Bronchus fibroblast of lung (primary cell): ENCODE measurements around the gene SUN3. TPM values are rescaled to one million over a fixed set of nuclear protein-coding genes. Genes with fewer than 3 reads are reported as not detected.

ENCODE experiments used
- total RNA-seq: library from RNA; depleted of rRNA; stranded (reverse); fragments of >200 nt; gene quantifications from 2 replicates; pipeline ENCODE4 v1.2.3, GENCODE V29; 2015

The SUN3 gene, protein sequence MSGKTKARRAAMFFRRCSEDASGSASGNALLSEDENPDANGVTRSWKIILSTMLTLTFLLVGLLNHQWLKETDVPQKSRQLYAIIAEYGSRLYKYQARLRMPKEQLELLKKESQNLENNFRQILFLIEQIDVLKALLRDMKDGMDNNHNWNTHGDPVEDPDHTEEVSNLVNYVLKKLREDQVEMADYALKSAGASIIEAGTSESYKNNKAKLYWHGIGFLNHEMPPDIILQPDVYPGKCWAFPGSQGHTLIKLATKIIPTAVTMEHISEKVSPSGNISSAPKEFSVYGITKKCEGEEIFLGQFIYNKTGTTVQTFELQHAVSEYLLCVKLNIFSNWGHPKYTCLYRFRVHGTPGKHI
- not detected in 2 replicates for total RNA-seq

DNA sequence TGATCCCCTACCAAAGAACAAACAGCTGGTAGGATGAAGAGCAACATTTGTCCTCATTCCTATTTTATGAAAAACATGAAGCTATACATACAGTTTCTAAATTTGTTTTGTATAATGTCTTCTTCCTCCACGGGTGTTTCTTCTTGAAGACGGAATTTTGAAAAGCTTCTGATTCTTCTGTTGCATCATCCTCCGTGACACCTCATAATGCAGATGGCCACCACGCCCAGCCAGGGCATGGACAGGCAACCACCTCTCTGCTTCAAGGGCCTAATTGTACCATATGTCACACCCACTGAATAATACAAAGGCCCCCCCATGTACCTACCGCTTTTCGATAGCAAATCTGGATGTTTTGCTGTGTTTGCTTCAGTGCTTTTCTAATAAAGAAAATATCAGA, at the start of gene SUN3:
TSS of gene SUN3 (minus strand) at position 170 of the 400 bp plus-strand sequence. CDS start at position 1, 169 bp downstream.

DNA sequence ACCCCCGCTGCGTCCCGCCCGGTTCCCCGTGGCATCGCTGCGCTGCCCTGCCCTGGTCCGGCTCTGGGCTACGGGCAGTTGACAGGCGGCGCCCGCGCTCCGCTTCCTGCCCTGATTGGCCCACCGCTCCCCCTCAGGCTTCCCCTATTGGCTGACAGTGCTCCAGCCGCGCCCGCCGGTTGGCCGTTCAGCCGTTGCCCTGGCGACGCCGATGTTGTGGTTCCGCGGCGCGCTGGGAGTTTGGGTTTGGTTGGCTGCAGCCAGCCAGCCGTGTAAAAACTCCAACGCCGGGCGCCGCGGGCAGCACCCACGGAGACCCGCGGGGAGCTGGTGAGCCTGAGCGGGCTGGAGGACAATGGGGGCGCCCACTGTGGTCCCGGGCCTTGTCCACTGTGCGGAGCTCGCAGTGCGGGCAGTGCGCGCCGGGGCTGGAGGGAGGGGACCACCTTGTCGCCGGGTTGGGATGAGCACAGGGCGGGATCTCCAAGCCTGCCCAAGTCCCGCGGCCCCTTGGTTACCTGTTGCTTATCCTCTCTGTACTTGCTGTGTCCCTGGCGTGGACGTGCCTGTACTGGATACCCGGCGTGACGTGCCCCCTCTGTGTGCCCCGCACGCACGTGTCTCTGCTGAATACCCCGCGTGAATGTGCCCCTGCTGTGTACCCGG, 6.5 kb upstream of the SUN3 start, which contains the start of gene C7orf57:
TSS of gene C7orf57 (plus strand) at position 243 of the 666 bp plus-strand sequence. CDS start 766 bp downstream, outside the sequence.

DNA sequence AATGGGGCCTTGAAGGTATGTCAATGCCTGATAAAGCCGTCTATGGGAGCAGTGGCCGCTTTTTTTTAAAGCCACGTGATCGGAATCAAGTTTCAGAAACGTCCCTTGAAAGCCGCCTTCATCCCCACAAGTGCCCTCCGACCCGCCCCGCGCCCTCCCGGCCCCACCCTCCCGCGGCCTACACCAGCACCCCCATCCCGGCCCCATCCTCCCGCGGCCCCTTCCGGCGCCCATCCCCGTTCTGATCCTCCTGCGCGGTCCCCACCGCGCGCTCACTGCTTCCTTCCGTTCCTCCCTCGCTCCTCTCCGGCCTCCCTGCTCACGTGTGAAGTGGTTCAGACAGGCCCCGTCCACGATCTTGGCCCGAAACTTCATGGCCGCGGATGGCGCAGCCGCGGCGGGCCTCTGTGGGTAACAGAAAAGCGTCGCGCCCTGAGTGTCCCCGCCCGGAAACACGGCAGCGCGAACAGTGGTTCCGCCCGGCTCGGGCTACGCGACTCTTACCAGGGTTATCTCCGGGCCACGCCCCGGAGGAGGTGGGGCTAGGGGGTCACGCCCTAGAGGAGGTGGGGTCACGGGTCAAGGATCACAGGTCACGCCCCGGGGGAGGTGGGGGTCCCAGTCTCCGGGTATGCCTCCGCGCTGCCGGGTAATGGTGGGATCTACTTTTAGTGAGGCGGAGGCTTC, 49.6 kb downstream of the SUN3 start, which contains the start of gene HUS1:
TSS of gene HUS1 (minus strand) at position 471 of the 687 bp plus-strand sequence. CDS start at position 375, 96 bp downstream.

DNA sequence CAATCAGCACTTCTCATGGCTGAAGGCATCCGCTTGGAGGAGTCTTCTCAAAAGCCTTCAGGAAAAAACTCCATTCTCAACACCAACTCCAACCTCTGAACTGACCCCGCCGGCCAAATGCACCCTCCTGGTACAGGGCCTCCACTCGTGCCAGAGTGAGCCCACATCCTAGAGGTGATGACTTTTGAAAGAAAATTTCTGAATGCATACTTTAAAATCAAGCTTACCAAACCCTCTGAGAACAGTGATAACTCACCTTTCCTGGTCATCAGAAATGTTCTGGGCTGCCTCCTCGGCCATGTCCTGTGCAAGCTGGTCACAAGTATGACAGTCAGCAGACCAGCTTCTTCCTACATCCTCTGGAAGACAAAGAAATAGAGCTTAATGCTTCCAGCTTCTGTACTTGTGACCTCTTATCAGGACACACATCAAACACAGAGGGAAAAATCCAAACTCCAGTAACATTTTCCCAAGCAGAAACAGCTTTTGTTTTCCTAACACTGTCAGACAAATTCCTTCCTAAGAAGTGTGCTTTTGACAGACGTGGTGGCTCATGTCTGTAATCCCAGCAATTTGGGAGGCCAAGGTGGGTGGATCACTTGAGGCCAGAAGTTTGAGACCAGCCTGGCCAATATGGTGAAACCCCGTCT, 80.6 kb downstream of the SUN3 start, which contains the start of gene PKD1L1:
TSS of gene PKD1L1 (minus strand) at position 326 of the 650 bp plus-strand sequence. CDS start at position 300, 26 bp downstream.

Other genes starting within 250 kb of the SUN3 start
- gene PKD1L1, start 80.6 kb downstream of the SUN3 start, total RNA-seq: under 0.01 TPM in 2 replicates
- gene HUS1, start 49.5 kb downstream of the SUN3 start, total RNA-seq: 20.5 and 24.5 TPM in 2 replicates
- gene C7orf57, start 6.4 kb upstream of the SUN3 start, total RNA-seq: 0.17 TPM in 1 of 2 replicates, not detected in the other
- 12.1 and 16.1 TPM in 2 replicates for gene UPP1, start 60.2 kb upstream of the SUN3 start, total RNA-seq
- gene ABCA13, start 142.4 kb upstream of the SUN3 start, total RNA-seq: under 0.01 TPM in 1 of 2 replicates, not detected in the other